NOMO-1 (cell line): Measurements from ENCODE around the gene CLDN6.
"Not testable (repeated sequence)": the region's sequence is repeated elsewhere in the genome, so short reads cannot be mapped to it uniquely, and the experiment has no call there.

ENCODE experiments used
- DNase-seq, 2 experiments: peaks; one replicate each; lab custom pipeline; 2025; ENCODE audit not compliant: unreplicated experiment in 2 of 2; lab: John Stamatoyannopoulos, UW

Gene CLDN6

GRCh38 chr16:3017794-3018506 lies at the start of gene CLDN6:
CLDN6 (minus strand) TSS chr16:3018183; CDS start chr16:3016021, 2,162 bp downstream.
- no peak for DNase-seq

GRCh38 chr16:3066440-3066748 lies 48.4 kb upstream of the CLDN6 start:
- no peak for DNase-seq

- DNase-seq, result no peak
Observed at GRCh38 chr16:3065742-3066439, 47.9 kb upstream of the CLDN6 start.

- DNase-seq, result no peak
Observed at GRCh38 chr16:3065069-3065741, 47.2 kb upstream of the CLDN6 start, which contains the start of gene IL32. IL32 (plus strand) TSS chr16:3065640; CDS start chr16:3065812, 172 bp downstream.

GRCh38 chr16:3063625-3064386 lies 45.8 kb upstream of the CLDN6 start:
- DNase-seq, result no peak

- no peak for DNase-seq
Observed at GRCh38 chr16:3062553-3062952, 44.6 kb upstream of the CLDN6 start.

GRCh38 chr16:3060339-3061127 lies 42.5 kb upstream of the CLDN6 start:
- no peak for DNase-seq

- no peak for DNase-seq
Observed at GRCh38 chr16:3059723-3060242, 41.8 kb upstream of the CLDN6 start.

- peak; percentile 64 to 69 for DNase-seq
Observed at GRCh38 chr16:3059041-3059722, 41.2 kb upstream of the CLDN6 start.

- peak in 1 of 2 experiments; percentile 22 for DNase-seq
Observed at GRCh38 chr16:3058139-3059030, 40.4 kb upstream of the CLDN6 start.

GRCh38 chr16:3057181-3058138 lies 39.5 kb upstream of the CLDN6 start:
- DNase-seq, result no peak

GRCh38 chr16:3056336-3057180 lies 38.6 kb upstream of the CLDN6 start:
- no peak for DNase-seq

GRCh38 chr16:3055734-3056115 lies 37.7 kb upstream of the CLDN6 start:
- DNase-seq, result not testable (repeated sequence)

- DNase-seq, result peak; percentile 67 to 70
Observed at GRCh38 chr16:3054965-3055733, 37.2 kb upstream of the CLDN6 start.

GRCh38 chr16:3053330-3053710 lies 35.3 kb upstream of the CLDN6 start:
- DNase-seq, result peak in 1 of 2 experiments; percentile 15
